Activated T-cell treated with anti-CD3 and anti-CD28 coated beads for 24 hours (primary cell): Measurements from ENCODE around the gene OTUD7B.
"Not testable (repeated sequence)": the region's sequence is repeated elsewhere in the genome, so short reads cannot be mapped to it uniquely, and the experiment has no call there.

Source experiments
- DNase-seq: peaks from one replicate; pipeline ENCODE4 v3.0.0-alpha.2; 2020; ENCODE audit warnings: low read depth

The OTUD7B gene

DNA sequence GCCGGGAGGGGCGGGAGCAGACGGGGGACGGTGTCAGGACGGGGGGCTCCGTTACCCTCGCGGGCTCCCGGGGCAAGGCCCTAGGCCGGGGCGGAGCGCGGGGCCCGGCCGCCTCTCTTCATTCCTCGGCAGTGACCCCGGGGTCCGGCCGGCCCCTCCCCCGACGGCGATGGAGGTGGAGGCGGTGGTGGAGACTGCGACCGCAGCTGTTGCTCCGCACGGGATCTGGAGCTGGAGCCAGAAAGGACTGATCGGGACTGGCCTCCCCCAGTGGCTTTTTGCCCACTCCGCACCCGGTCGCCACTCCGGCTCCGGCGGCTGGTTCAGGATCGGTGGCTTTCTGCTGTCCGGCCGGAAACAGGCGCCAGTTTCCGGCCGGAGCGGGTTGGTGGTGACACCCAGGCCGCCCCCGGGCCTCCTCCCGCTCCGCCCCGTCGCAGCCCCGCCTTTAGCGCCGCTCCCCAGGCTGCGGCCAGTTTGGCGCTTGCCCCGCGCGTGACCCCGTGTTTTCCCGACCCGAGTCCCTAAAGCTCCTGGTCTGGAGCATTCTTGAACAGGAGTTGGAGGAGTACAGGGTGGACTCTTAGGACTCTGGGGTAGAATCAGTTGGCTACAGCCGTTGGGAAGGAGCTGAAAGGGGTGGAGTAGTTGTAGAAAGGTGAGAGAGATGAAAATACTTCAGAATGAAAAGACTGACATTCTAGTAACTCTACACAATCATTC lies at the start of gene OTUD7B:
TSS of gene OTUD7B (minus strand) at position 334 of the 723 bp plus-strand sequence. CDS start 33,216 bp downstream, outside the sequence.
- peak; percentile 71 for DNase-seq

GRCh38 chr1:150060260-150060659 lies 49.7 kb upstream of the OTUD7B start:
- DNase-seq: no peak

- no peak for DNase-seq
Measured at GRCh38 chr1:150056407-150056806, 45.9 kb upstream of the OTUD7B start.

DNA sequence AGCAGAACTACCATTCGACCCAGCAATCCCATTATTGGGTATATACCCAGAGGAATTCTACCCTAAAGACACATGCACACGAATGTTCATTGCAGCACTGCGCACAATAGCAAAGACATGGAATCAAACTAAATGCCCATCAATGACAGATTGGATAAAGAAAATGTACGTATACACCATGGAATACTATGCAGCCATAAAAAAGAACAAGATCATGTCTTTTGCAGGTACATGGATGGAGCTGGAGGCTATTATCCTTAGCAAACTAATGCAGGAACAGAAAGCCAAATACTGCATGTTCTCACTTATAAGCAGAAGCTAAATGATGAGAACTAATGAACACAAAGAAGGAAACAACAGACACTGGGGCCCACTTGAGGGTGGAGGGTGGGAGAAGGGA lies 45.0 kb upstream of the OTUD7B start:
- DNase-seq: not testable (repeated sequence)

DNA sequence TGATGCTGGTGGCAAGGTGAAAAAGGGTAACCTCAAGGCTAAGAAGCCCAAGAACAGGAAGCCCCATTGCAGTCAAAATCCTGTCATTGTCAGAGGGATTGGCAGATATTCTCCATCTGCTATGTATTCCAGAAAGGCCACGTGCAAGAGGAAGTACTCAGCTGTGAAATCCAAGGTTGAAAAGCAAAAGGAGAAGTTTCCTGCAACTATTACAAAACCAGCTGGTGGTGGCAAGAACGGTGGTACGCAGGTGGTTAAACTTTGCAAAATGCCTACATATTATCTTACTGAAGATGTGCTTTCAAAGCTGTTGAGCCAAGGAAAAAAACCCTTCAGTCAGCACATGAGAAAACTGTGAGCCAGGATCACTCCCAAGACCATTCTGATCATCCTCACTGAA lies 43.4 kb upstream of the OTUD7B start:
- no peak for DNase-seq

DNA sequence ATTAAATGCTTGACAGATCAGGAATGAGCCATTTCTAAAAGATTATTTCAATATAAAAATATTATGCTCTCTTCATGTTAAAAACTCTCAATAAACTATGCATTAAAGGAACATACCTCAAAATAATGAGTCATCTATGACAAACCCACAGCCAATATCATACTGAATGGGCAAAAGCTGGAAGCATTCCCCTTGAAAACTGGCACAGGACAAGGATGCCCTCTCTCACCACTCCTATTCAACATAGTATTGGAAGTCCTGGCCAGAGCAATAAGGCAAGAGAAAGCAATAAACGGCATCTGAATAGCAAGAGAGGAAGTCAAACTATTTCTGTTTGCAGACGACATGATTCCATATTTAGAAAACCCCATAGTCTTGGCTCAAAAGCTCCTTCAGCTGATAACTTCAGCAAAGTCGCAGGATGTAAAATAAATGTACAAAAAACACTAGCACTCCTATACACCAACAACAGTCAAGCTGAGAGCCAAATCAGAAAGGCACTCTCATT lies 41.4 kb upstream of the OTUD7B start:
- not testable (repeated sequence) for DNase-seq

DNA sequence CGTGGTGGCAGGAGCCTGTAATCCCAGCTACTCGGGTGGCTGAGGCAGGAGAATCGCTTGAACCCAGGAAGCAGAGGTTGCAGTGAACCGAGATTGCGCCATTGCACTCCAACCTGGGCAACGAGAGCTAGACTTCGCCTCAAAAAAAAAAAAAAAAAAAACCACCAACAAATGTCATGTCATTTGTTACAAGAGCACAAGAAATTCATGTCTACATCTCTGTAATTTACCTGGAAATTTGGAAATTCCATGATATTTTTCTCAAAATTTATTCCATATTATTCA lies 40.5 kb upstream of the OTUD7B start:
- no peak for DNase-seq

DNA sequence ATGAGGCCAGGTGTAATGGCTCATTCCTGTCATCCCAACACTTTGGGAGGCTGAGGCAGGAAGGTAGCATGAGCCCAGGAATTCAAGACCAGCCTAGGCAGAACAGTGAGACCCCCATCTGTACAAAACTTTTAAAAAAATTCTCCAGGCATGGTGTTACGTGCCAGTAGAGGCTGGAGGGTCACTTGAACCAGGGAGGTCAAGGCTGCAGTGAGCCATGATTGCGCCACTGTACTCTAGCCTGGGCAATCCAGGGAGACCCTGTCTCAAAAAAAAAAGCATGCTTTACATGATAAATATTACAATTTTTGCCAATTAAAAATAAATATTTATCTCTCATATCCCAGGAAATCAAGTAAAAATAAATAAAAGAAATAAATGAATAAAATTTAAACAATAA lies 39.4 kb upstream of the OTUD7B start:
- DNase-seq: no peak

DNA sequence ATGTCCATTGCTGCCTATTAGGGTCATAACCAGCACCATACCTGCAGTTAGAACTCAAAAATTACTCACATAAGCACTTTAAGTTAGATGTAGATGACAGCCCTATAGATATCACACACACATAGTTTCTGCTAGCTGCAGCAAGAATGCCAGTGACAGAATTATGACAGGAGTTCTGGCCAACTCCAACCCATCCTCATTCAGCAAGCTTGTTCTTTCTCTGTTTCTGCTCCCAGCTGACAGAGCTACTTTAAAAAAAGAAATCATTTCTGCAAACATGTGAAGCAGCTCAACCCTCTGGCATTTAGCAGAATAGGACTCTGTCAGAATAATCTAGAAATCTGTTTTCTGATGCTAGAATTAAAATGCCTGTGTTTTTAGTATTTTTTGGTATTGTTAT lies 23.8 kb upstream of the OTUD7B start:
- no peak for DNase-seq

DNA sequence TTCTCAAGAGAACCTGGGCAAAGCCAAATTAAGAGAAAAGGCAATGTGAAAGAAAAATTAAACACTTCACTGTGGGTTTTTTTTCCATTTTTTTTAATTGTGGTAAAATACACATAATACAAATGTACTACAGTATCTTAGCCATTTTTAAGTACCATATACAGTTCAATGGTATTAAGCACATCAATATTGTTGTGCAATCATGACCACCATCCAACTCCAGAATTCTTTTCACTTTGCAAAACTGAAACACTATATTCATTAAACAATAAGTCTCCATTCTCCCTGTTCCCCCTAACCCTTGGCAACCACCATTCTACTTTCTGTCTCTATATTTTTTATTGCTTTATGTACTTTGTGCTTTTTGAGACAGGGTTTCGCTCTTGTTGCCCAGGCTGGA lies 17.8 kb upstream of the OTUD7B start:
- no peak for DNase-seq

DNA sequence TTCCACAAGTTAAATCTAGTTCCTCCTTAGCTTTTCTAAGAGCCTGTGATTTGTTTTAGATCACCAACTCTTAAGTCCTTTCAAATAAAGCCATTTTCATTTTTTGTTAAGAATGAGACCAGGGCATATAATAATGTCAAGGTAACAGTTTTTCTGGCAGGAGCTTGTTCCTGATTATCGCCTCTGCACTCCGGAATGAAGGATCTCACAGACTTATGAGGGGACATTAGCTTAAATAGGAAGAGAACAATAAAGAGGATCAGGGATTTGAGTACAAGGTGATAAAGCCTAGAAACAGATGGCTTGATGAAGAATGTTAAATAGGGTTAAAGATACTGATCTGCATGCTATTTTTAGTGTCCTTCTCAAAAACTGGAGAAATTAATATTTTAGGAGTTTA lies 13.6 kb upstream of the OTUD7B start:
- DNase-seq: no peak

- DNase-seq: no peak
Measured at GRCh38 chr1:150022357-150022756, 11.8 kb upstream of the OTUD7B start.

DNA sequence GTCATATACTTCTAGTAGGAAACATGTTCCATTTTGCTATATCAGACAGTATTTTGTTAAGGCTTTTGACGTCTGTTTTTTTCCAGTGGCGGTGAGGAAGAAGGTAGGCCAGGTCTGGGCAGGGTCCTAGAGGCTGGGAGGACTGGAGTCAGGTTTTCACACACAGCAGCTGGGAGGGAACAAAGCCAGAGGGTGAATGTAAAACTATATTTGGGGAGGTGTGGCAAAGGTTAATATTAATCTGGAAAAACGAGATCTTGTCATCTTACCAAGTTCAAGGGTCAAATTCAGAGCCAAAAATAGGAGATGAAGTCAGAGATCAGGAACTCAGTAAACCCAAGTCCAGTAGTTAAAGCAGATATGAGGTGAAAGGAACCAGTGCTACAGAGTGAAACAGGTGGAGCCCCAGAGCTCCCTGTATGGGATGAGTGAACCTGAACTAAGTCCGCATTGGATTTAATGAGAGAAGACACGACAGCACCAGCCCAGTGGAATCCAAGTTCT lies 10.7 kb upstream of the OTUD7B start:
- no peak for DNase-seq

DNA sequence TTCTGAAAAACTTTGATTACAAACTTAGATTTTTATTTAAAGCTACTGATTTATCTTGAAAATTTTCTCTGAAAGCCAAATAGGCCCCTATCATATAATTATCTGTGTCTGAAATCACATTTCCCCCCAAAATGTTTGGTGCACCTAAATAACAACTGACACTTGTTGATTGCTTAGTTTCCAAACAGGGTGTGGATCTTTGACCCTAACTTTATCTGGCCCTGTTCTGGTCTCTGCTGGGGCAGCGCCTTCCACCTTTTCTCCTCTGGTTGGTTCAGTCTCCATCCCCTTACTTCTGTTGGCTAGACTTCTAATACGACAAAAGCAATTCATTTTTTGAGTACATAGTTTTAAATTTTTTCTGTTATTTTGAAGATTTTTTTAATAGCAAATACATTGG lies 10.2 kb upstream of the OTUD7B start:
- no peak for DNase-seq

GRCh38 chr1:150018165-150018564 lies 7.6 kb upstream of the OTUD7B start:
- no peak for DNase-seq

DNA sequence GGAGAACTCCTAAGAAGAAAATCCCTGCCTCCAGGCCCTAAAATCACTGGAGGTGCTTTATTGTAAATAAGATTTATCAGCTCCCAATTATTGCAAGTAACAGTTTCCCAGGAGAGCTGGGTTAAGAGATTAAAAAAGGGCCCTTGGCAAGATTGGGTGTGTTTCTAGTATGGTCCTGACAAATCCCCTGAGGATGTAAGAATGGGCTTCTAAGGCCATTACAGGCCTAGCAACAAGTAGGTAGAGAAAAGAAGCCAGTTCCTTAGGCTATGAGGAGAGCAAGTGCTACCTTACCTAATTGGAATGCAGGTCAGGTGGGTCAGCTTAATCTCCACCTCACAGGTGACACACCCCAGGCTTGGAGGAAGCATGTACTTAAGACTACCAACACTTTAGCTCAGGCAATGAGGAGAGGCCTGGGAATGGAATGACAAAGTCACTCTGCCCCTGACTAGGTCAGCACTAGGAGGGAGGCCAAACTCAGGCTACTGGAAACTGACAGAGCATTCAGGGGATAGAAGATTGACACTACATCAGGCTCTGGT lies 6.8 kb upstream of the OTUD7B start:
- no peak for DNase-seq

DNA sequence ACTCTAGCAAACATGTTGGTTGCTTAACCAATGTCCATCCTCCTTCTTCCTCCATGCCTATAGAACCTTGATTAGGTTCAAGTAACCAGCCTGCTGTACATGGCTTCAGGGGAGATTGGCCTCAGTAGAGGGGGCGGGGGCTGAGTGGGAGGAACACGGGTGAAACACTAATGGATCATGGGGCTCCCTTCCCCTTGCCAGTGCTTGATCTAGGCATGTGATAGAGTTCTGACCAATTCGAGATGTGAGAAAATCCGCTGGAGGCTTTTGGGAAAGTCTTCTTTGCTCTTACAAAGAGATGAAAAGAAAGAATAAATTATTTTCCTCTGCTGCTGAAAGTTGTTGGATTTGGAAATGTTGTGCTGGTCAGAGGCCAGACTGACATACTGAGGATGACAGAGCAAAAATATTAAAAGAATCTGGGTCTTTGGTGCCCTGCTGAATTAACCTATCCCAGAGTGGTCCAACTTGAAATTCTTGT lies 5.2 kb upstream of the OTUD7B start:
- DNase-seq: no peak

GRCh38 chr1:150012611-150013010 lies 2.1 kb upstream of the OTUD7B start:
- DNase-seq: no peak

DNA sequence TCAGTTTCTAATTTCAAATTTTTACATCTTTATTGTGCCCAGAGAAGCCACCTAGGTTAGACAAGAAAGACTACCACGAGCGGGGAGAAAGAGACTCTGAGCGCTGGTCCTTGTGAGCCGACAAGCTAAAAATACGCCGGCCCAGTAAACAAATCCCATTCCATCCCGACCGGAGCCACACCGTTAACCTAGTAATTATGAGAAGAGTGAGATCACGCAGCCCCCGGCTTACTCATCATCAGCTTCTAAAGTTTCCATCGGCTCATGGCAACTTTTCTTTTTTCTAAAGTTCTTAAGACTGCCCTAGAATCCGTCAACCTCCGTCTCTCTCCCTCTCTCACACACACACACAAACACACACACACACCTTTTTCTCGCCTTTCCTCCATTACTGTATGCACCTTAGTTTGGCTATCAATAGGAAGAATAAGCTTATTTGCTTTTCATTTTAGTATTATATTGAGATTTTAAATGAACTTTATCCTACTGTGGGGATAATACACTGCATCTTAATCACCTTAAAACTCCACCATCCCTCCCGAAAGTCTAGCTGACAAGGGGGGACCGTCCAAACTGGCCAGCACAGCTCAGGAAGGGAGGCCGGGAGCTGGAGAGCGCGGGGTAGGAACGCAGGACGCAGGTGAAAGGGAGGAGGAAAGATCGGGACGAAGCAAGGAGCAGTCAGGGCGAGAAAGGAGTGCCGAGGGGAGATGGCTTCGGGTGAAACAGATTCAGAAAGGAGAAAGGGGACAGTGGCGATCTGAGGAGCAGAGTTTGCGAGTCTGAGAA lies 728 bp downstream of the OTUD7B start:
- DNase-seq: peak; percentile 60

GRCh38 chr1:150008699-150009098 lies 1.8 kb downstream of the OTUD7B start:
- no peak for DNase-seq

GRCh38 chr1:150006881-150007421 lies 3.6 kb downstream of the OTUD7B start:
- DNase-seq: no peak

DNA sequence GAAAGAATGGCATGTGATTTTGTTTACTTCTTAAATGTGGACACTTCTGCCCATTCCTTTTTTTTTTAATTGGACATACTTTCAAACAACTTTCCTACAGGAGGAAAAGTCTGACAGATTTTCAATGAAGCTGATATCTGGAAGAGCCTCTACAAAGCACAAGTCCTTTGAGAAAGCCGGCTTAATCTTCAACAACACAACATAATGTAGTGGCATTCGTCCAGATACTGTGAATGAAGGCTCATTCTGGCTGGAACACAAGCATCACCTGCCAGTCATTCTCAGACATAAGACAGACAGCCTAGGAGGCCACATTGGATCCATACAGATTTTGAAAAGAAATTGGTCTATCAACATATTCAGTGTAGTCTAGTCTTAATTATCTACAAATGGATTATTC lies 4.9 kb downstream of the OTUD7B start:
- DNase-seq: no peak

DNA sequence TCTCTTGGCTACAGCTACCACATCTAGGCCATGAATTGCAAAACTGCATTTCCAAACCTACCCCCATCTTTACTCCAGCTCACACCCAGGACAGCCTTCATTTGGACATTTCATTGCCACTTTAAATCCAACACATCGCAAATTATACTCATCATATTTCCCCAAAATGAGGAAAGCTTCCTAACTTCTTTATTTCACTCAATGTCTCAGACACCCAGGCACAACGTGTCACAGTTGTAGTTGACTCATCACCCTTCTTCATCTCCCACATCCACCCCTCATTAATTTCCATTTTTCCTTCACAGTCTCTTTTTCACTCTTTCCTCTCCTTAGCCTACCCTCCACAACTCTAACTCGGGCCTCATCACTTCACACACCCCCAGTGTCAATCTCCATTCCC lies 6.7 kb downstream of the OTUD7B start:
- DNase-seq: no peak
